IMR-90 (cell line): ENCODE results near the gene RGS4.

Source experiments
- POLR2A ChIP-seq: IDR thresholded peaks from 2 replicates; pipeline ENCODE4 v1.6.1; 2012; ENCODE audit warnings: mild to moderate bottlenecking, low read depth, low read length
- RCOR1 ChIP-seq: IDR thresholded peaks from 2 replicates; pipeline ENCODE4 v1.6.1; 2012; ENCODE audit warnings: mild to moderate bottlenecking, low read length, improper control_type of control experiment; ENCODE audit not compliant: insufficient replicate concordance
- SMC3 ChIP-seq: fragments of 150-350 bp; IDR thresholded peaks from 2 replicates; pipeline ENCODE4 v1.6.1; 2016; ENCODE audit warnings: low read depth, mild to moderate bottlenecking, antibody characterized with exemption, low read length, moderate library complexity
- TF ChIP-seq, protein P1 (sequence below): conservative IDR thresholded peaks from 2 replicates; pipeline ENCODE4 v1.5.1; 2012; ENCODE audit warnings: mild to moderate bottlenecking, low read depth, low read length, improper control_type of control experiment

DNA sequence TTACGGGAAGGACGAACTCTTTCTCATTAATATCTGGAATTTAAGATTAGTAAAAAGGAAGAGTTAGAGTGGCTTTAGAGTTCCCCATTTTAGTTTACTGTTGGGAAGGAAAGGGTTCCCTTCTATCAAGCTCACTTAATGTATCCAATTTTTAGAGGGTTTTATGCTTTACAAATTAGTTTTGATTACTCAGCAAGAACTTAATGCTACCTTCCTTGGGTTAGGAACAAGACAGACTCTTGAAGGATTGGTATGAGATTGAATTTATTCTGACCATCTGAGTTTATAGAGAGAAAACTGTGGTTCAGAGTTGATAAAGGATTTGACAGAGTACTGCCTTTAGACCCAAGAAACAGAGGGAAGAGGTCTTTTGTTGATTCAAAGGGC lies 29.5 kb upstream of the RGS4 start:
- TF ChIP-seq, protein P1, sequence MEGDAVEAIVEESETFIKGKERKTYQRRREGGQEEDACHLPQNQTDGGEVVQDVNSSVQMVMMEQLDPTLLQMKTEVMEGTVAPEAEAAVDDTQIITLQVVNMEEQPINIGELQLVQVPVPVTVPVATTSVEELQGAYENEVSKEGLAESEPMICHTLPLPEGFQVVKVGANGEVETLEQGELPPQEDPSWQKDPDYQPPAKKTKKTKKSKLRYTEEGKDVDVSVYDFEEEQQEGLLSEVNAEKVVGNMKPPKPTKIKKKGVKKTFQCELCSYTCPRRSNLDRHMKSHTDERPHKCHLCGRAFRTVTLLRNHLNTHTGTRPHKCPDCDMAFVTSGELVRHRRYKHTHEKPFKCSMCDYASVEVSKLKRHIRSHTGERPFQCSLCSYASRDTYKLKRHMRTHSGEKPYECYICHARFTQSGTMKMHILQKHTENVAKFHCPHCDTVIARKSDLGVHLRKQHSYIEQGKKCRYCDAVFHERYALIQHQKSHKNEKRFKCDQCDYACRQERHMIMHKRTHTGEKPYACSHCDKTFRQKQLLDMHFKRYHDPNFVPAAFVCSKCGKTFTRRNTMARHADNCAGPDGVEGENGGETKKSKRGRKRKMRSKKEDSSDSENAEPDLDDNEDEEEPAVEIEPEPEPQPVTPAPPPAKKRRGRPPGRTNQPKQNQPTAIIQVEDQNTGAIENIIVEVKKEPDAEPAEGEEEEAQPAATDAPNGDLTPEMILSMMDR: no peak
- TF ChIP-seq POLR2A (no peak), SMC3 (no peak), RCOR1 (no peak)
